Upper lobe of left lung (tissue), 4 donors: ENCODE data around the gene NR5A1.

Experiments used
- EP300 ChIP-seq, 4 donors: sonication (generic); formaldehyde crosslinking; IDR thresholded peaks; one replicate each; pipeline ENCODE4 v1.5.1; 2017; ENCODE audit warnings: antibody characterized with exemption in 4 of 4, control low read depth in 2 of 4
- POLR2A ChIP-seq, 4 donors: fragments of 450-650 bp; IDR thresholded peaks; one replicate each; pipeline ENCODE4 v1.5.1; 2016 to 2017; ENCODE audit warnings: antibody characterized with exemption in 4 of 4, mild to moderate bottlenecking in 2 of 4
- TF ChIP-seq, protein P1 (sequence below), 6 experiments: fragments of 450-650 bp in 4 of 6; fragments of 200-600 bp in 2 of 6; sonication (generic) in 2 of 6; IDR thresholded peaks; one replicate each; pipeline ENCODE4 v1.5.1; 2016 to 2019; ENCODE audit warnings: antibody characterized with exemption in 6 of 6

GRCh38 chr9:124437086-124437485 lies 70.1 kb downstream of the NR5A1 start:
- TF ChIP-seq, protein P1, sequence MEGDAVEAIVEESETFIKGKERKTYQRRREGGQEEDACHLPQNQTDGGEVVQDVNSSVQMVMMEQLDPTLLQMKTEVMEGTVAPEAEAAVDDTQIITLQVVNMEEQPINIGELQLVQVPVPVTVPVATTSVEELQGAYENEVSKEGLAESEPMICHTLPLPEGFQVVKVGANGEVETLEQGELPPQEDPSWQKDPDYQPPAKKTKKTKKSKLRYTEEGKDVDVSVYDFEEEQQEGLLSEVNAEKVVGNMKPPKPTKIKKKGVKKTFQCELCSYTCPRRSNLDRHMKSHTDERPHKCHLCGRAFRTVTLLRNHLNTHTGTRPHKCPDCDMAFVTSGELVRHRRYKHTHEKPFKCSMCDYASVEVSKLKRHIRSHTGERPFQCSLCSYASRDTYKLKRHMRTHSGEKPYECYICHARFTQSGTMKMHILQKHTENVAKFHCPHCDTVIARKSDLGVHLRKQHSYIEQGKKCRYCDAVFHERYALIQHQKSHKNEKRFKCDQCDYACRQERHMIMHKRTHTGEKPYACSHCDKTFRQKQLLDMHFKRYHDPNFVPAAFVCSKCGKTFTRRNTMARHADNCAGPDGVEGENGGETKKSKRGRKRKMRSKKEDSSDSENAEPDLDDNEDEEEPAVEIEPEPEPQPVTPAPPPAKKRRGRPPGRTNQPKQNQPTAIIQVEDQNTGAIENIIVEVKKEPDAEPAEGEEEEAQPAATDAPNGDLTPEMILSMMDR (IDR thresholded peaks at IDR 0.05): no peak
- TF ChIP-seq POLR2A (IDR thresholded peaks at IDR 0.05) (no peak), EP300 (IDR thresholded peaks at IDR 0.05) (no peak)
